Measurements from ENCODE around the gene CADPS2.

Gene CADPS2

DNA sequence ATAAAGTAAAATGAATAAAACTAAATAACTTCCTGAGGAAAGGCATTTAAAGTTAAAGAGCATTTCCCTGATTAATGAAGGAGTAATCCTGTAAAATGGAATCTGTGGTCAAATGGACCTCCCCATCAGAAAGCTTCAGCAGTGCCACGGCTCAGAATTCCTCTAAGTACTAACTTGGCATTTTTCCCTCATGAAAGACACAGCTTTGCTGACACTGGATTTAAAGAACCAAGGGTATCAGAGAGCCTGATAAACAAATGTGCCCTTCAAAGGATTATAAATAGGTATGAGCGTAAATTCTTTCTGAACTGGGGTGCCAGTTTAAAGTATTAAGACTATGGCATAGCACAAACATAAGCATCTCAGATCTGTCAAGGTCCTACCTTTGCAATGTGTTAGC, 159.4 kb downstream of the CADPS2 start:
- H3K4me1 Mint-ChIP-seq (ENCODE audit: low read depth): no peaks in the 10 kb centered on the region
- H3K4me3 Mint-ChIP-seq: no peak overlapping the region
- H3K36me3 Mint-ChIP-seq: no peaks in the 10 kb centered on the region
- H3K27ac Mint-ChIP-seq: no peak overlapping the region
- peaks cover 4% of the 10 kb centered on the region for H3K9me3 Mint-ChIP-seq (ENCODE audit: low read depth)
- no peaks in the 10 kb centered on the region for H3K27me3 Mint-ChIP-seq

DNA sequence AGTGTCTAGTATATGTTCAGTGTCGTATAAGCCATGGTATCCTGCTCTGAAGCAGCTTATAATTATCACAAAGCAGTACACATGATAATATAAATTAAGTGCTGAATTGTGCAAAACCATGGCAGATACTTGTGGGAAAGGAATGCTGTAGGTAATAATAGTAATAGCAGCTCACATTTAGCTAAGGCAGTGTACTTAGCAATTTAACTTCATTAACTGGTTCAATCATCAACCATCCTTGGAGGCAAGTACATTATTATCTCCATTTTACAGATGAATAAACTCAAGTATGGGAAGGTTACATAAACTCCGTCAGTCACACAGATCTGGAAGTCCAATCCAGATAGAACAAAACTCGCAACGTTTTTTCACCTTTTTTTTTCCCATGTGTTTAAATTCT, 161.9 kb downstream of the CADPS2 start:
- no peak overlapping the region for H3K27ac Mint-ChIP-seq
- H3K27me3 Mint-ChIP-seq: no peaks in the 10 kb centered on the region
- H3K4me1 Mint-ChIP-seq (ENCODE audit: low read depth): no peaks in the 10 kb centered on the region
- no peaks in the 10 kb centered on the region for H3K36me3 Mint-ChIP-seq
- H3K9me3 Mint-ChIP-seq (ENCODE audit: low read depth): peaks cover 4% of the 10 kb centered on the region
- no peak overlapping the region for H3K4me3 Mint-ChIP-seq

DNA sequence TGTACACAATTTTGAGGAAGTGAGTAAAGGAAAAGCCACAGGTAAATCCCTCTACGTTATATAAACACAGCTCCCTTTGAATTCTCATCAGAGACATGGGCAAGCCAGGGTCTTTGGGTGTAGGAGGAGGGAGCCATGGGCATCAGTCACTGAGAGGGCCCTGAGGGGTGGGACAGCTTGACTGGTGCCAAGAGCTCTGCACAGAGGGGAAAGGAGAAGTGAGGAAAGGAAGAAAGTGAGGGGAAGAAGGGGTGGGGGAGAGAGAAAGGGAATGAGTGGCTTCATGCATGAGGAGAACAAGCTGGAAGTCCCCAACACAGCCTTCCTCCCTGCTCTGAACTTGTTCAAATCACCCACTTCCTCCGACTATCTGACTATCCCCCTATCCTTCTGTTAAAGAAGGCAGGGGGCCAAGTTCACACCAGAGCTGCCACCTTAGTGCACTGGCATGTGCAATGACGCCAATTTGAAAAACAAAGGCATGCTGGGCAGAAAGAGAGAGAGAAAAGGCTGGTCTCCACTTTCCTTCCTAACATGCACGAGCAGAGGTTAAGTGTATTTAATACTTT, 167.2 kb downstream of the CADPS2 start:
- Mint-ChIP-seq H3K27ac (no peak overlapping the region), H3K27me3 (no peaks in the 10 kb centered on the region), H3K36me3 (no peaks in the 10 kb centered on the region), H3K9me3 (ENCODE audit: low read depth) (peaks cover 14% of the 10 kb centered on the region), H3K4me3 (no peak overlapping the region), H3K4me1 (ENCODE audit: low read depth) (no peaks in the 10 kb centered on the region)

- H3K27me3 Mint-ChIP-seq: no peaks in the 10 kb centered on the region
- H3K27ac Mint-ChIP-seq: no peak overlapping the region
- no peaks in the 10 kb centered on the region for H3K36me3 Mint-ChIP-seq
- no peak overlapping the region for H3K4me3 Mint-ChIP-seq
- H3K4me1 Mint-ChIP-seq (ENCODE audit: low read depth): no peaks in the 10 kb centered on the region
- H3K9me3 Mint-ChIP-seq (ENCODE audit: low read depth): peaks cover 14% of the 10 kb centered on the region
Measured at GRCh38 chr7:122717356-122718089, 168.7 kb downstream of the CADPS2 start.

DNA sequence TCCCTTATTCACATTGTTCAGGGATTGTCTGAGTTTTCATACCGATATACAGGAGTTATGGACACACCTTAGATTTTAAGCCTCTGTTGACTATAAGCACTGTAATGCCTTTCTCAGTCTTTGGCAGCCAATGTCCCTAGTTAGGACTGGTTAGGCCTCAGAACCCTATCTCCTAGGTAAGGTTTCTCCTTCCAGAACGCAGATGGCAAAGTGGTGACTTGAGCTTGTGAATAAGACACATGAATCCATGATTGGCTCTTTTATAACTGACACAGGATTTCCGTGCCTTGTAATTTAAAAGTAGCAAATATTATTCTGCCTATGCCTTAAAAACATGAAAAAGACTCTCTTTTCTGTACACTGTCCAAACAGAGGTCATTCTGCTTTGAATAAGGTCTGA, 171.1 kb downstream of the CADPS2 start:
- Mint-ChIP-seq H3K4me1 (ENCODE audit: low read depth) (no peaks in the 10 kb centered on the region), H3K4me3 (no peak overlapping the region), H3K36me3 (no peaks in the 10 kb centered on the region), H3K27ac (no peak overlapping the region), H3K27me3 (no peaks in the 10 kb centered on the region), H3K9me3 (ENCODE audit: low read depth) (peaks cover 19% of the 10 kb centered on the region)

DNA sequence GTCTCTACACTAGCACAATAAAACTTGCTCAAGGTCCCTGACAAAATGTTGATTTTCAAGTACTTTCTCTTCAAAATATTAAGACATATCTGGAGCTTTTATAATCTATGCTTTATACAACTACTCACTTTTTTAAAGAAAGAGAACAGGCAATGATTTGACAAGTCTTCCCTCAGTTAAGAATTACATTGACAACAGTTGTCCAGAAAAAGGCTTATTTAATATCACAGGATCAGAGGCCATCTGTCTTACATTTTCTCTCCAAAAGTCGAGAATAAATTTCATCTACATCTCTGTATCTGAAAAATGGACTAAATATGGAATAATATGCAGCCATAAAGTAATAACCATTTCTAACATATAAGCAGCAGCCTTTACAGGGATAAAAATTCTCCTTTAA, 175.3 kb downstream of the CADPS2 start:
- Mint-ChIP-seq H3K4me1 (ENCODE audit: low read depth) (no peaks in the 10 kb centered on the region), H3K4me3 (no peak overlapping the region), H3K27me3 (no peaks in the 10 kb centered on the region), H3K27ac (no peak overlapping the region), H3K9me3 (ENCODE audit: low read depth) (peaks cover 13% of the 10 kb centered on the region), H3K36me3 (no peaks in the 10 kb centered on the region)

DNA sequence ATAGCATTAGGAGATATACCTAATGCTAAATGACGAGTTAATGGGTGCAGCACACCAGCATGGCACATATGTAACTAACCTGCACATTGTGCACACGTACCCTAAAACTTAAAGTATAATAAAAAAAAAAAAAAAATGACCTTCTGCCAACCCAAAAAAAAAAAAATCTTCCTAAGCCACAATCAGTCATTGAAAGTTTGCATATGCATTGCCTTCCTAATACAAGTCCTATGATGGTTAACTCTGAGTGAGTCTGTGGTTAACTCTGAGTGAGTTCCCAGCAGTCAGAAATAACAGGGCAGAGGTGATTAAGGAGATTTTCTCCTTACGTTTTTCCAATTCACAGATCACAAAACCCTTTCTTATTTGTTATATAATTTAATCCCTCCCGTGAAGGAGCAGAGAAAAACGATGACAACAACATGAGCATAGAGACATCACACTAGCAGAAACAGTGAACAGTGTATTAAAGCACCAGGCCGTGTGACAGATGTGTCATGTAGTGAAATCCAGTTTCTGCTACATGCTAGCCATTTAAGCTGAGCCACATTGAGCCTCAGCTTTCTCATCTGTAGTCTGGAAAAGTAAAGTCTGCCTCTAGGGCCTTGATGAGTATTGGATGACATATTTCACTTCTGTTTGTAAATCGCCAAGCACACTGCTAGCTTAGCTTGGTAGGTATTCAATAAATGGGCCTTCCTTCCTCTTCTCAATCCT, 176.2 kb downstream of the CADPS2 start:
- Mint-ChIP-seq H3K36me3 (no peaks in the 10 kb centered on the region), H3K4me1 (ENCODE audit: low read depth) (no peaks in the 10 kb centered on the region), H3K9me3 (ENCODE audit: low read depth) (peaks cover 13% of the 10 kb centered on the region), H3K4me3 (no peak overlapping the region), H3K27ac (no peak overlapping the region), H3K27me3 (no peaks in the 10 kb centered on the region)

GRCh38 chr7:122706836-122707235, 179.4 kb downstream of the CADPS2 start:
- no peaks in the 10 kb centered on the region for H3K36me3 Mint-ChIP-seq
- H3K27ac Mint-ChIP-seq: no peak overlapping the region
- no peaks in the 10 kb centered on the region for H3K27me3 Mint-ChIP-seq
- no peak overlapping the region for H3K4me3 Mint-ChIP-seq
- H3K4me1 Mint-ChIP-seq (ENCODE audit: low read depth): no peaks in the 10 kb centered on the region
- H3K9me3 Mint-ChIP-seq (ENCODE audit: low read depth): peaks cover 16% of the 10 kb centered on the region

- Mint-ChIP-seq H3K4me1 (ENCODE audit: low read depth) (no peaks in the 10 kb centered on the region), H3K27me3 (no peaks in the 10 kb centered on the region), H3K4me3 (no peak within 1 kb of the TSS), H3K27ac (no peak within 1 kb of the TSS), H3K9me3 (ENCODE audit: low read depth) (peaks cover 8% of the 10 kb centered on the region), H3K36me3 (no peaks in the 10 kb centered on the region)
Measured at GRCh38 chr7:122702872-122703510, 183.3 kb downstream of the CADPS2 start, which contains the start of gene RNF148. Gene RNF148, minus strand, starts transcription at chr7:122702922. Its CDS starts 172 bp downstream, at chr7:122702750.

DNA sequence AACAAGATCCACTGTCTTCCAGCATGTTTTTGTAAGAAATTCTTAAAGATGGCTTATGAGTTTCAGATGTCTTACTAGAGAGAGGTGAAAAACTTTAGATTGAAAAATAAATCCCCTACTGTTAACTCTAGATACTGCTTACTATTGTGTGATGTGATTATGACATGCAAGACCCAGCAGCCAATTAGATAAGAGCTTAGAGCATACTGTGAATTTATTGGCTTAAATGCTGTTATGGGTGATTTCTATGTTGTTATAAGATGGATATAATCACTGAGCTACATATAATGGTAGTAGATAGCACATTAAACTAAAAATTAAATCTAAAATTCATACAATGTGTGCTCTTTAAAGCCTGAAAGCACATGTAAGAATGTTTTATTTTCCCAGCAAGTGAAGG, 187.2 kb downstream of the CADPS2 start, which contains the start of gene RNF133:
RNF133 (minus strand) TSS at position 101 of the 400 bp plus-strand sequence. CDS start 199 bp downstream, outside the sequence.
- Mint-ChIP-seq H3K27me3 (no peaks in the 10 kb centered on the region), H3K4me3 (no peak within 1 kb of the TSS), H3K36me3 (no peaks in the 10 kb centered on the region), H3K27ac (no peak within 1 kb of the TSS), H3K9me3 (ENCODE audit: low read depth) (peaks cover 8% of the 10 kb centered on the region), H3K4me1 (ENCODE audit: low read depth) (no peaks in the 10 kb centered on the region)

- Mint-ChIP-seq H3K27ac (no peak overlapping the region), H3K4me1 (ENCODE audit: low read depth) (no peaks in the 10 kb centered on the region), H3K27me3 (no peaks in the 10 kb centered on the region), H3K9me3 (ENCODE audit: low read depth) (no peaks in the 10 kb centered on the region), H3K4me3 (no peak overlapping the region), H3K36me3 (no peaks in the 10 kb centered on the region)
Measured at GRCh38 chr7:122695816-122696215, 190.4 kb downstream of the CADPS2 start.

DNA sequence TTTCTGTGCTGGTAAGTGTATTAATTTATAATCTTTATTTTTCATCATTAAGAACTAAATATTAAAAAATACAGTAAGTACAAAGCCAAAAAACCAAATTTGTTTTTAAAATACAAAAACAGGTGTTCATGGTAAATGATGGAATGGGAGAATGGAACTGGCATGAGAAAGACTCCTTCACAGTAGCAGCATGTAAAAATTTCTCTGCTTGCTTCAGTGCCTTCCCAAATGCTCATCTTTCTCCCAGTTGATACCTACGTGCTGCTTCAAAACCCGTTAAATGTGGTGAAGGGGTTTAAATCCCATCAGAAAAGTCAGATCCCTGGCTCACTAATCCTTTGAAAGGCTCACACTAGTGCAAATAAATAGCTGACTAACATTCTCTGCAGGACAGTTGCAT, 191.6 kb downstream of the CADPS2 start:
- H3K36me3 Mint-ChIP-seq: no peaks in the 10 kb centered on the region
- H3K27ac Mint-ChIP-seq: no peak overlapping the region
- no peaks in the 10 kb centered on the region for H3K4me1 Mint-ChIP-seq (ENCODE audit: low read depth)
- H3K9me3 Mint-ChIP-seq (ENCODE audit: low read depth): no peaks in the 10 kb centered on the region
- H3K27me3 Mint-ChIP-seq: no peaks in the 10 kb centered on the region
- H3K4me3 Mint-ChIP-seq: no peak overlapping the region

DNA sequence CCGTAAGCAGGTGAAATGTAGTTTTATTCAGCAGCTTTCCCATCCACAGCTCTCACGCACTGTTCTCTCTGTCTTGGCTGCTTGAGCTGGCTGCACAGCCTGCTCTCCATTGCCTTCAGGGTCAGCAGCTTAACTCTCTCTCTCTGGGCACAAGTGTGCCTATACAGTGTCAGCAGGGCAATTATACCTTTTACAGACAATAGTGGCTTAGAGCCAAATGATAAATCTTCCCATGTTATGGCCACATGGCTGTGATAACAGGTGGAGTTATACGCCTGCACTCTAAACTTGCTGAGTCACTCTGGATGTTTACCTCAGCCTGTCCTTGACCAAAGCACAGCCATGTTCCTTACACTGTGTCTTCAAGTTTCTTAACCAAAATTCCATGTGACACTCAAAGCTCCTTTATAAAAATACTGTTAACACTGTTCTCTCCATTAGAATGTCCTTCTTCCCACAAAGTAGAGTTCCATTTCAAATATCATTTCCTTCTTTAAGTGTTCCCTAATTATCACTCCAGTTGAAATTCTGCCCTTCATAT, 193.4 kb downstream of the CADPS2 start:
- Mint-ChIP-seq H3K4me3 (no peak overlapping the region), H3K36me3 (no peaks in the 10 kb centered on the region), H3K27ac (no peak overlapping the region), H3K27me3 (no peaks in the 10 kb centered on the region), H3K9me3 (ENCODE audit: low read depth) (no peaks in the 10 kb centered on the region), H3K4me1 (ENCODE audit: low read depth) (no peaks in the 10 kb centered on the region)

DNA sequence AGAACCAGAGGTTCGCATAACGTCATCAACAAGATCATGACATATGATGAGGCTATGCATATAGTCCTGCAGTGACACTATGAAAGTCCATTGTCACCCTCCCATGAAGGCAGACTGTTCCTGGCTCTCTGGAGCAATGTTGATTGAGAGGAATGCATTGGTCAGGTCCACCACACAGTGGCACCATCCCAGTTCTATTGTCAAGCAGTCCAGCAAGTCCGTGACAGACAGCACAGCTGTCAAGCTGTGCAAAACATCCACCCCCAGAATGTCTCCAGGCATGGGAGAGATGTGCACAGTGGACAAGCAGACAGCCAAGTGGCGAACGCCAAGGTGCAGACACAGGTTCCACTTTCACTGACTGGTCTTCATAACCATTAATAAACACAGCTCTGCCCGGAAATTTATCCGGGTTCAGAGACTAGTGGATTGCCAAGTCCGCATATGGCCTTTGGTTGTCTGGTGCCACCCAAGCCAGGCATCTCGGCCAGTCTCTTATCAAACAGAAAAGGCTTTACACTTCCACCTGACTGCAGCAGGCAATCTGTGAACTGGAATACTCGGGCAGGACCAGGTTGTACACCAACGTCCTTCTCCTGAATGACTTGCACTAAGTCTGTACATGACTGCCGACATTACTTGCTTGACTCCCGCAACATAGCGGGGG, 194.6 kb downstream of the CADPS2 start:
- Mint-ChIP-seq H3K27ac (no peak overlapping the region), H3K27me3 (no peaks in the 10 kb centered on the region), H3K4me3 (no peak overlapping the region), H3K4me1 (ENCODE audit: low read depth) (no peaks in the 10 kb centered on the region), H3K9me3 (ENCODE audit: low read depth) (no peaks in the 10 kb centered on the region), H3K36me3 (no peaks in the 10 kb centered on the region)

Measured in activated naive CD8-positive, alpha-beta T cell (primary cell).